ENCODE results near the gene VPS35. TPM values are rescaled to one million over a fixed set of nuclear protein-coding genes. Genes with fewer than 3 reads are reported as not detected.
A peak's percentile ranks its signal among the peaks of the same experiment; 100 is the strongest.

Gene VPS35
- total RNA-seq, 3 donors from 2014 or later (not counting 1 experiment from before 2014, with no cell fraction given): 32.8 to 44.1 (median 43.7) TPM

DNA sequence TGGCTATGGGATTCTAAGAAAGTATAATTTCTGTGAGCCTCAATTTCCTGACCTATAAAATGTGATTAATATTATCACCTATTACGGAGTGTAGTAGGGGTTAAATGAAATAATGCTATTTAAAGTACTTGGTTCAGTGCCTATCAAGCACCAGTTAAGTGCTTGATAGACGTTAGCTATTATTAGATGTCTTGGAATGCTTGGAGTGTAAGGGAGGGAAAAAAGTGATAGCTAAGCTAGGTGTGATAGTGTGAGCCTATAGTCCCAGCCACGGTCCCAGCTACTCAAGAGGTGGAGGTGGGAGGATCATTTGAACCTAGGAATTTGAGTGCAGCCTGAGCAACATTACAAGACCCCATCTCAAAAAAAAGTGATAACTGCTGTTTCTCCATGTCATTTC is 8.0 kb upstream of the VPS35 start:
- TF ChIP-seq, protein P1, sequence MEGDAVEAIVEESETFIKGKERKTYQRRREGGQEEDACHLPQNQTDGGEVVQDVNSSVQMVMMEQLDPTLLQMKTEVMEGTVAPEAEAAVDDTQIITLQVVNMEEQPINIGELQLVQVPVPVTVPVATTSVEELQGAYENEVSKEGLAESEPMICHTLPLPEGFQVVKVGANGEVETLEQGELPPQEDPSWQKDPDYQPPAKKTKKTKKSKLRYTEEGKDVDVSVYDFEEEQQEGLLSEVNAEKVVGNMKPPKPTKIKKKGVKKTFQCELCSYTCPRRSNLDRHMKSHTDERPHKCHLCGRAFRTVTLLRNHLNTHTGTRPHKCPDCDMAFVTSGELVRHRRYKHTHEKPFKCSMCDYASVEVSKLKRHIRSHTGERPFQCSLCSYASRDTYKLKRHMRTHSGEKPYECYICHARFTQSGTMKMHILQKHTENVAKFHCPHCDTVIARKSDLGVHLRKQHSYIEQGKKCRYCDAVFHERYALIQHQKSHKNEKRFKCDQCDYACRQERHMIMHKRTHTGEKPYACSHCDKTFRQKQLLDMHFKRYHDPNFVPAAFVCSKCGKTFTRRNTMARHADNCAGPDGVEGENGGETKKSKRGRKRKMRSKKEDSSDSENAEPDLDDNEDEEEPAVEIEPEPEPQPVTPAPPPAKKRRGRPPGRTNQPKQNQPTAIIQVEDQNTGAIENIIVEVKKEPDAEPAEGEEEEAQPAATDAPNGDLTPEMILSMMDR (IDR thresholded peaks at IDR 0.05): no peak
- DNase-seq: no peak
- intact Hi-C loops (cut with micrococcal nuclease): no loop called here
- Histone ChIP-seq H3K9me3 (ENCODE audit: control insufficient read depth, insufficient read depth, low read length) (no peaks in the 10 kb centered on the region), H3K36me3 (ENCODE audit: control insufficient read depth, insufficient read depth, low read length) (no peaks in the 10 kb centered on the region), H3K27ac (ENCODE audit: low read length) (no peak overlapping the region), H3K4me1 (ENCODE audit: control insufficient read depth, insufficient read depth, low read length) (no peaks in the 10 kb centered on the region), H3K4me3 (ENCODE audit: low read length) (no peak overlapping the region), H3K27me3 (ENCODE audit: control insufficient read depth, insufficient read depth, low read length) (no peaks in the 10 kb centered on the region)
- H3K4me1 Mint-ChIP-seq: no peaks in the 10 kb centered on the region
- ATAC-seq: no peak
- H3K36me3 Mint-ChIP-seq: no peaks in the 10 kb centered on the region
- H3K27ac Mint-ChIP-seq: no peak overlapping the region
- WGBS (ENCODE audit: insufficient coverage): 100% methylated on average over 3 of the region's 3 CpGs
- no peaks in the 10 kb centered on the region for H3K27me3 Mint-ChIP-seq (ENCODE audit: low read depth in 2 of 2)
- H3K9me3 Mint-ChIP-seq: no peaks in the 10 kb centered on the region
- no peak overlapping the region for H3K4me3 Mint-ChIP-seq

DNA sequence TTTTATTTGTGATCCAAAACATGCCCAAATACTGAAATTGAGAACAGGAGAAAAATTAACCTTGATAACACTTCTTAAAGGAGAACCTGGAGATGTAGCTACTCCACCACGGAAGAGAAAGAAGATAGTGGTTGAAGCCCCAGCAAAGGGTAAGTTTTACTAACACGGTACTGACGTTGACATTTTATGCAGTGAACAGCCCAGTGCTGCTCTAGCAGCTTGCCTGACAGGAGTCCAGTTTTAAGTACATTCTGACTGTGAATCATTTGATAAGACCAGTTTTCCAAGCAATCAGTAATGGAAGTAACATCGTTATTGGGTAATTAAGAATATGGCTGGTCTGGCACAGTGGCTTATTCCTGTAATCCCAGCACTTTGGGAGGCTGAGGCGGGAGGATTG is 7.0 kb upstream of the VPS35 start:
- no peaks in the 10 kb centered on the region for H3K27me3 ChIP-seq (ENCODE audit: control insufficient read depth, insufficient read depth, low read length)
- Mint-ChIP-seq H3K9me3 (no peaks in the 10 kb centered on the region), H3K4me3 (no peak overlapping the region), H3K27ac (no peak overlapping the region), H3K4me1 (no peaks in the 10 kb centered on the region), H3K27me3 (ENCODE audit: low read depth in 2 of 2) (no peaks in the 10 kb centered on the region), H3K36me3 (no peaks in the 10 kb centered on the region)
- no peak overlapping the region for H3K4me3 ChIP-seq (ENCODE audit: low read length)
- intact Hi-C loops (cut with micrococcal nuclease): no loop called here
- H3K27ac ChIP-seq (ENCODE audit: low read length): no peak overlapping the region
- peaks cover under 1% of the 10 kb centered on the region for H3K4me1 ChIP-seq (ENCODE audit: control insufficient read depth, insufficient read depth, low read length)
- TF ChIP-seq, protein P1 (IDR thresholded peaks at IDR 0.05): no peak
- 97% methylated on average over 5 of the region's 5 CpGs for WGBS (ENCODE audit: insufficient coverage)
- ATAC-seq (no peak), DNase-seq (no peak)
- no peaks in the 10 kb centered on the region for H3K36me3 ChIP-seq (ENCODE audit: control insufficient read depth, insufficient read depth, low read length)
- no peaks in the 10 kb centered on the region for H3K9me3 ChIP-seq (ENCODE audit: control insufficient read depth, insufficient read depth, low read length)

DNA sequence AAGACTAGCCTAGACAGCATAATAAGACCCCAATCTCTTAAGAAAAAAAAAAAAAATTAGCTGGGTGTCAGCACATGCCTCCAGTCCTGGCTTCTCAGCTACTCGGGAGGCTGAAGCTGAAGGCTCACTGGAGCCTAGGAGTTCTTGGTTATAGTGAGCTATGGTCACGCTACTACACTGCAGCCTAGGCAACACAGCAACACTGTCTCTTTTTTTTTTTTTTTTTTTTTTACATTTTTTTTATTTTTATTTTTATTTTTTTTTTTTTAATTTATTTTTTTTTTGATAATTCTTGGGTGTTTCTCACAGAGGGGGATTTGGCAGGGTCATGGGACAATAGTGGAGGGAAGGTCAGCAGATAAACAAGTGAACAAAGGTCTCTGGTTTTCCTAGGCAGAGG is 4.6 kb upstream of the VPS35 start:
- no peaks in the 10 kb centered on the region for H3K9me3 Mint-ChIP-seq
- Histone ChIP-seq H3K4me1 (ENCODE audit: control insufficient read depth, insufficient read depth, low read length) (peaks cover 12% of the 10 kb centered on the region), H3K36me3 (ENCODE audit: control insufficient read depth, insufficient read depth, low read length) (no peaks in the 10 kb centered on the region), H3K4me3 (ENCODE audit: low read length) (no peak overlapping the region), H3K27me3 (ENCODE audit: control insufficient read depth, insufficient read depth, low read length) (no peaks in the 10 kb centered on the region), H3K9me3 (ENCODE audit: control insufficient read depth, insufficient read depth, low read length) (no peaks in the 10 kb centered on the region), H3K27ac (ENCODE audit: low read length) (no peak overlapping the region)
- WGBS (ENCODE audit: insufficient coverage): 100% methylated on average over 1 of the region's 2 CpGs
- TF ChIP-seq, protein P1 (IDR thresholded peaks at IDR 0.05): no peak
- no peaks in the 10 kb centered on the region for H3K27me3 Mint-ChIP-seq (ENCODE audit: low read depth in 2 of 2)
- no peak for DNase-seq
- H3K36me3 Mint-ChIP-seq: no peaks in the 10 kb centered on the region
- H3K4me1 Mint-ChIP-seq: peaks cover 0 to under 1% of the 10 kb centered on the region in 2 donors
- no peak overlapping the region for H3K27ac Mint-ChIP-seq
- intact Hi-C loops (cut with micrococcal nuclease): no loop called here
- H3K4me3 Mint-ChIP-seq: no peak overlapping the region
- ATAC-seq: no peak

DNA sequence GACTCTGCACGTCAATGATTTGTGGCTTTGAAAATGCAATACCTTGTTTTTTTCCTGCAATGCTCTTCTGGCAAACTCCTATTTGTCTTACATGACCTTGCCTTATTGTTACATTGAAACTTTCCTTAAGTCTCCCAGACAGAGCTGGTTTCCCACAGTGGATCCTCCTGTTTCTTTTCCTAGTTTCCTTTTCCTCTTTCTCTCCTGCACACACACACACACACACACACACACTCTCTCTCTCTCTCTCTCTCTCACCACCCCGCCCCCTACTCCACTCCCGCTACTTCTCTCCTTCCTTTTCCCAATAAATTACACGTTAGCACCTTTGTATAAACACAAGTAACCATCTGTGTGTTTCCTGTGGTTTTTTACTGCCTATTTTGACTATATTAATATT is 2.7 kb upstream of the VPS35 start:
- no peak overlapping the region for H3K27ac ChIP-seq (ENCODE audit: low read length)

More for the DNA sequence above, 2.7 kb upstream of the VPS35 start:
- H3K4me1 Mint-ChIP-seq: peaks cover 18 to 19% of the 10 kb centered on the region in 2 donors
- no peaks in the 10 kb centered on the region for H3K27me3 Mint-ChIP-seq (ENCODE audit: low read depth in 2 of 2)
- no peak for DNase-seq
- peaks cover 22% of the 10 kb centered on the region for H3K4me1 ChIP-seq (ENCODE audit: control insufficient read depth, insufficient read depth, low read length)
- H3K27me3 ChIP-seq (ENCODE audit: control insufficient read depth, insufficient read depth, low read length): no peaks in the 10 kb centered on the region
- TF ChIP-seq, protein P1 (IDR thresholded peaks at IDR 0.05): no peak
- H3K4me3 ChIP-seq (ENCODE audit: low read length): no peak overlapping the region
- WGBS (ENCODE audit: insufficient coverage): 48% methylated on average over 1 of the region's 4 CpGs
- H3K9me3 Mint-ChIP-seq: no peaks in the 10 kb centered on the region
- ATAC-seq: no peak
- peak overlapping the region; percentile 47 for H3K4me3 Mint-ChIP-seq
- H3K9me3 ChIP-seq (ENCODE audit: control insufficient read depth, insufficient read depth, low read length): no peaks in the 10 kb centered on the region
- intact Hi-C loops (cut with micrococcal nuclease): no loop called here
- no peaks in the 10 kb centered on the region for H3K36me3 ChIP-seq (ENCODE audit: control insufficient read depth, insufficient read depth, low read length)
- no peak overlapping the region for H3K27ac Mint-ChIP-seq
- H3K36me3 Mint-ChIP-seq: no peaks in the 10 kb centered on the region

All from natural killer cell (primary cell).